Measurements from ENCODE around the gene ARHGEF26. TPM values are rescaled to one million over a fixed set of nuclear protein-coding genes. Genes with fewer than 3 reads are reported as not detected.

Gene ARHGEF26
- total RNA-seq, 1 experiment from 2014 or later = 7.2 TPM

GRCh38 chr3:154115332-154115731 lies 5.9 kb upstream of the ARHGEF26 start (continued):
- TF ChIP-seq EZH2phosphoT487 (IDR thresholded peaks at IDR 0.05; ENCODE audit: borderline replicate concordance) = no peak
- TF ChIP-seq, protein P1, sequence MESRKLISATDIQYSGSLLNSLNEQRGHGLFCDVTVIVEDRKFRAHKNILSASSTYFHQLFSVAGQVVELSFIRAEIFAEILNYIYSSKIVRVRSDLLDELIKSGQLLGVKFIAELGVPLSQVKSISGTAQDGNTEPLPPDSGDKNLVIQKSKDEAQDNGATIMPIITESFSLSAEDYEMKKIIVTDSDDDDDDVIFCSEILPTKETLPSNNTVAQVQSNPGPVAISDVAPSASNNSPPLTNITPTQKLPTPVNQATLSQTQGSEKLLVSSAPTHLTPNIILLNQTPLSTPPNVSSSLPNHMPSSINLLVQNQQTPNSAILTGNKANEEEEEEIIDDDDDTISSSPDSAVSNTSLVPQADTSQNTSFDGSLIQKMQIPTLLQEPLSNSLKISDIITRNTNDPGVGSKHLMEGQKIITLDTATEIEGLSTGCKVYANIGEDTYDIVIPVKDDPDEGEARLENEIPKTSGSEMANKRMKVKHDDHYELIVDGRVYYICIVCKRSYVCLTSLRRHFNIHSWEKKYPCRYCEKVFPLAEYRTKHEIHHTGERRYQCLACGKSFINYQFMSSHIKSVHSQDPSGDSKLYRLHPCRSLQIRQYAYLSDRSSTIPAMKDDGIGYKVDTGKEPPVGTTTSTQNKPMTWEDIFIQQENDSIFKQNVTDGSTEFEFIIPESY (IDR thresholded peaks at IDR 0.05; ENCODE audit: extremely low read depth, insufficient replicate concordance, low read length) = no peak
- TF ChIP-seq SIN3A (IDR thresholded peaks at IDR 0.05; ENCODE audit: low read depth) = no peak
- TF ChIP-seq SP1 (IDR thresholded peaks at IDR 0.05; ENCODE audit: low read depth) = no peak
- TF ChIP-seq EGR1 (IDR thresholded peaks at IDR 0.05; ENCODE audit: low read depth) = no peak

- ChIA-PET CTCF (no interaction called here), RAD21 (ENCODE audit: low non-redundant PET in 1 of 2, low total read pairs in 2 of 2, uncharacterized antibody in 2 of 2, unreplicated experiment in 2 of 2) (no interaction called here), POLR2A (no interaction called here)
- TF ChIP-seq, protein P2, sequence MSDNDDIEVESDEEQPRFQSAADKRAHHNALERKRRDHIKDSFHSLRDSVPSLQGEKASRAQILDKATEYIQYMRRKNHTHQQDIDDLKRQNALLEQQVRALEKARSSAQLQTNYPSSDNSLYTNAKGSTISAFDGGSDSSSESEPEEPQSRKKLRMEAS (IDR thresholded peaks at IDR 0.05) = no peak
- TF ChIP-seq YY1 (IDR thresholded peaks at IDR 0.05; ENCODE audit: extremely low read depth, insufficient replicate concordance, low read depth, low read length) = no peak
- TF ChIP-seq CEBPB (IDR thresholded peaks at IDR 0.05; ENCODE audit: low read depth) = no peak
- TF ChIP-seq RAD21 (IDR thresholded peaks at IDR 0.05; ENCODE audit: low read depth) = no peak
- TF ChIP-seq SP1 (IDR thresholded peaks at IDR 0.05; ENCODE audit: low read depth) = no peak
- no peak for TF ChIP-seq CBX3 (IDR thresholded peaks at IDR 0.05; ENCODE audit: low read depth)
- H3K9ac ChIP-seq (ENCODE audit: low read length) = no peak overlapping the region
- no peaks in the 10 kb centered on the region for H3K36me3 ChIP-seq (ENCODE audit: control insufficient read depth in 1 of 2, insufficient read depth in 2 of 2, low read length in 2 of 2)
- intact Hi-C loops (cut with micrococcal nuclease) = no loop called here
- peak overlapping the region; percentile 77 for H2AFZ ChIP-seq (ENCODE audit: low read depth, low read length, poor library complexity, severe bottlenecking)
- no peak for ATAC-seq
- H3K9me2 ChIP-seq (ENCODE audit: insufficient read depth) = no peaks in the 10 kb centered on the region
- no peaks in the 10 kb centered on the region for H3K27me3 ChIP-seq (ENCODE audit: insufficient read depth, low read length)
- peak overlapping the region; percentile 86; the same call in 1 of the 2 replicates for H3K4me2 ChIP-seq (ENCODE audit: low read length)
- no peak overlapping the region for H3K4me3 ChIP-seq (replicated peaks in 1 of 2; ENCODE audit: low read depth in 1 of 2, low read length in 2 of 2)
- no TSS peak for BruUV-seq (replicated peaks)
- no peaks in the 10 kb centered on the region for H3K9me3 ChIP-seq (ENCODE audit: control insufficient read depth in 1 of 2, insufficient read depth in 1 of 2, low read depth in 1 of 2, low read length in 2 of 2)
- H4K20me1 ChIP-seq (ENCODE audit: insufficient read depth) = no peaks in the 10 kb centered on the region
- H3K79me2 ChIP-seq (ENCODE audit: insufficient read depth, low read length) = no peaks in the 10 kb centered on the region; the same call in 1 of the 2 replicates
- H3K27ac ChIP-seq (ENCODE audit: low read depth, low read length) = no peak overlapping the region
- no peak for DNase-seq (ENCODE audit: low read depth, low spot score)
- peaks cover 0 to 13% of the 10 kb centered on the region in 2 experiments; a peak in 2 of 4 replicates for H3K4me1 ChIP-seq (ENCODE audit: control insufficient read depth in 1 of 2, insufficient read depth in 2 of 2, low read length in 2 of 2)
Observed at GRCh38 chr3:154119951-154120350, 1.2 kb upstream of the ARHGEF26 start.

All from HCT116 (cell line).